ENCODE data around the gene ISY1. TPM values are rescaled to one million over a fixed set of nuclear protein-coding genes. Genes with fewer than 3 reads are reported as not detected.
"Not testable (repeated sequence)": the region's sequence is repeated elsewhere in the genome, so short reads cannot be mapped to it uniquely, and the experiment has no call there.

The ISY1 gene
- total RNA-seq, 1 donor = 32.4 TPM

DNA sequence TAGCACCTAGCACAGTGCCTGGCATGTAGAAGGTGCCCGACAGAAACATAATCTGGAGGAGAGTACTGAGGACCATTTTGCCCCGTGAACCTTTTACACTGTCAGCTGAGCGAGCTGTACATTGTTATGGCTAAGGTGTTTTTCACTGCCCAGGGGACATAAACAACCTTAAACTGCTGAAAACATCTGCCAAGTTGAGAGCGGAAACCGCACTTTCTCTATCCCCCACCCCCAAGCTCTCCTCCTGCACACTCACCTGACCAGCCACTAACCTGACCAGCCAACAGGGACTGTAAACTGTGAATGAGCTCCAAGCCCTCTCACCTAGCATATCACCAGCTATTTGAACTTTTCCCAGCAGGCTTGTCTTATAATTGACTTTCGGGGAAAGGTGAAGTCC, 56.8 kb downstream of the ISY1 start:
- TF ChIP-seq, protein P1, sequence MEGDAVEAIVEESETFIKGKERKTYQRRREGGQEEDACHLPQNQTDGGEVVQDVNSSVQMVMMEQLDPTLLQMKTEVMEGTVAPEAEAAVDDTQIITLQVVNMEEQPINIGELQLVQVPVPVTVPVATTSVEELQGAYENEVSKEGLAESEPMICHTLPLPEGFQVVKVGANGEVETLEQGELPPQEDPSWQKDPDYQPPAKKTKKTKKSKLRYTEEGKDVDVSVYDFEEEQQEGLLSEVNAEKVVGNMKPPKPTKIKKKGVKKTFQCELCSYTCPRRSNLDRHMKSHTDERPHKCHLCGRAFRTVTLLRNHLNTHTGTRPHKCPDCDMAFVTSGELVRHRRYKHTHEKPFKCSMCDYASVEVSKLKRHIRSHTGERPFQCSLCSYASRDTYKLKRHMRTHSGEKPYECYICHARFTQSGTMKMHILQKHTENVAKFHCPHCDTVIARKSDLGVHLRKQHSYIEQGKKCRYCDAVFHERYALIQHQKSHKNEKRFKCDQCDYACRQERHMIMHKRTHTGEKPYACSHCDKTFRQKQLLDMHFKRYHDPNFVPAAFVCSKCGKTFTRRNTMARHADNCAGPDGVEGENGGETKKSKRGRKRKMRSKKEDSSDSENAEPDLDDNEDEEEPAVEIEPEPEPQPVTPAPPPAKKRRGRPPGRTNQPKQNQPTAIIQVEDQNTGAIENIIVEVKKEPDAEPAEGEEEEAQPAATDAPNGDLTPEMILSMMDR (IDR thresholded peaks at IDR 0.05; ENCODE audit: insufficient read depth, low read depth, low read length) = no peak
- no peak overlapping the region for H3K4me3 ChIP-seq (ENCODE audit: low read depth, low read length)
- DNase-seq (ENCODE audit: low read depth) = no peak

DNA sequence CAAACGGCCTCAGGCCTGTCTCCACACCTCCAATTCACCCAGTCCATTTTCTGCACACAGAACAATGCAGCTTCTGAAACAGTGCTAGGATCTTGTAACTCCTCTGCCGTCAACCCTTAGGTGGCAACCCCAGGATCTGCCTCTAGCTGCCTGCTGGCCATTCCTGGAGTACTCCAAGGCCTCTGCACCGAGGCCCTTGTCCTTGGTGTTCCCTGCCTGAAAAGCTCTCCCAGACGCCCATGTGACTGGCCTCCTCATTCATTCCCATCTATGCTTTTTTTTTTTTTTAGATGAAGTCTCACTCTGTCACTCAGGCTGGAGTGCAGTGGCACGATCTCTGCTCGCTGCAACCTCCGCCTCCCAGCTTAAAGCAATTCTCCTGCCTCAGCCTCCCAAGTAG, 57.6 kb downstream of the ISY1 start:
- H3K4me3 ChIP-seq (ENCODE audit: low read depth, low read length) = no peak overlapping the region
- TF ChIP-seq, protein P1 (IDR thresholded peaks at IDR 0.05; ENCODE audit: insufficient read depth, low read depth, low read length) = no peak
- DNase-seq (ENCODE audit: low read depth) = no peak

DNA sequence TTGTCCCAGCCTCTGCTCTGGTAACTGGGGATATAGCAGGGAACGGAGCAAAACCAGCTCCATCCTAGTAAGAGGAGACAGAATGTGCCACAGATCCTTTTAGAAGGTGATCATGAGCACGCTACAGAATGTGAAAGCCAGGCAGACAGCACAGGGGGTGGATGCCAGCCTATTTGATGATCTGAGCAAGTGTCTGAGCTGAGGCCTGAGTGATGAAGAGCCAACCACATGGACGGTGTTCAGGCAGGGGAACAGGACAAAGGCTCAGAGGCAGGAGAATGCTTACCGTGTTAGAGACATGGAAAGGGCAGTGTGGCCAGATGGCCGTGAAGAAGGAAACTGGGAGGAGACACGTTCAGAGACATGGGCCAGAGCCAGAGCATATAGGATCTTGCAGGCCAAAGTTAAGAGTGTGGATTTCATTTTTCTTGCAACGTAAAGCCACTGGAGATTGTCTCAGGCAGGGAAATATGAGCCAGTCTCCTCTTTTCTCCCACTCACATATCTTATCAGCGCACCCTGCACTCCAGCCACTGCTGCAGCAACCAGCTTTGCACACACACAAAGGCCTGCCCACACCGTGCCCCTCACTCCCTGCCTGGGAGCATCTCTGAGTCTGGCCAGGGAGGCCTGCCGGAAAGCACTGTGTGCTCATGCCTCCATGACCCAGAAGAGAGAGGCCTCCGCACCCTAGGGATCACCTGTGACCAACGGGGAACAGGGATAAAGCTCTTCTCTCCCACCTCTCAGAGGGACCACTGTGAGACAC, 59.3 kb downstream of the ISY1 start:
- TF ChIP-seq, protein P1 (IDR thresholded peaks at IDR 0.05; ENCODE audit: insufficient read depth, low read depth, low read length) = no peak
- DNase-seq (ENCODE audit: low read depth) = no peak
- no peak overlapping the region for H3K4me3 ChIP-seq (ENCODE audit: low read depth, low read length)

DNA sequence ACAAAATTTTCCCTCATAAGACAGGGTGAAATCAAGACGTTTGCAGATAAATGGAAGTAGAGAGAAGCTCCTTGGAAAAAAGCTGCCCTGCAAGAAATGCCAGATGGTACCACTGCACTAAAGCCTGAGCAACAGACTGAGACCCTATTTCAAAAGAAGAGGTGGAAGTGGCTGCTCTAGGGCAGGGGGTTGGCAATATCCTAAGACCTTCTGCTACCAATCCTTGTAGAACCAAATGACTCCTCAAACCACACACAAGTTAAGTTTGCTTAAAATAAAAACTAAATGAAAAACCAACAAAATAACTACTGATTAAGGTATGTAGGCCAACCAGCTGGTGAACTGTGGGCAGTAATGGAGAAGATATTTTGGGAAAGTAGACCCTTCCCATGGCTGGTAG, 60.6 kb downstream of the ISY1 start:
- no peak for DNase-seq (ENCODE audit: low read depth)
- H3K4me3 ChIP-seq (ENCODE audit: low read depth, low read length) = no peak overlapping the region
- TF ChIP-seq, protein P1 (IDR thresholded peaks at IDR 0.05; ENCODE audit: insufficient read depth, low read depth, low read length) = no peak

DNA sequence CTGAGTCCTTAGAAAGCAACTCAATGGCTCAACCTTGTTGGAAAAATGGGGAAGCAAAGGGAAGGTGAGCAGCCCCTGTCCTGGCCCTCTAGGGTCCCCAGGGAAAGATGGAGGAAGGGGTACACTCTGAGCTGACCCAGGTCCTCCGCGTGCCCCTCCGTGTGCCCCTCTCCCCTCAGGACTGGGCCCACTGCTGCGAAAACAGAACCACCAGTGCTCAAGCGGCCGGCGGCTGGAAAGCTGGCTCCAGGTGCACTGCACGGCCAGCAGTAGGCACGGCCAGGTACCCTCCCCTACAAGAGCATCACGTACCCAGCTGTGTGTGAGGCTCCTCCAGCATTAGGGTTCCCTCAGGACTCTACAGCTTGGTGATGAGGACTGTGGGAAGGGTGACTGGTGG, 65.6 kb downstream of the ISY1 start:
- no peak overlapping the region for H3K4me3 ChIP-seq (ENCODE audit: low read depth, low read length)
- TF ChIP-seq, protein P1 (IDR thresholded peaks at IDR 0.05; ENCODE audit: insufficient read depth, low read depth, low read length) = no peak
- DNase-seq (ENCODE audit: low read depth) = no peak

DNA sequence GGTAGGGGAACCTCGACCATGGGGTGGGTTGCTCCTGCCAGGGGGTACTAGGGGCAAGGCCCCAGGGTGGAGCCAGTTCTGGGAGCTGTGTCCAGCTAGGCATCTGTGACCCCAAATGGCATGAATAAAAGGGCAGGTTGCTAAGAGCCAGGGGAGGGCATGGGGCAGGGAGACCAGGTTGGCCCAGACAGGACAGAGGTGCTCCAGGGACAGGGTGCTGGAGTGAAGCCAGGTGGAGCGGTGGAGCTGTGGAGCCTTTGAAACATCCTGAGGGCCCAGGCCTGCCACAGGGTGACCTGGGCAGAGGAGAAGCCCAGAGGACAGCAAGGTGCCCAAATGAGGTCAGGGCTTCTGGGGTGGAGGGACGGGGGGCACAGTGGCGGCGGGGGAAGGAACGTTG, 72.6 kb downstream of the ISY1 start:
- not testable (repeated sequence) for H3K4me3 ChIP-seq (ENCODE audit: low read depth, low read length); DNase-seq (ENCODE audit: low read depth)

DNA sequence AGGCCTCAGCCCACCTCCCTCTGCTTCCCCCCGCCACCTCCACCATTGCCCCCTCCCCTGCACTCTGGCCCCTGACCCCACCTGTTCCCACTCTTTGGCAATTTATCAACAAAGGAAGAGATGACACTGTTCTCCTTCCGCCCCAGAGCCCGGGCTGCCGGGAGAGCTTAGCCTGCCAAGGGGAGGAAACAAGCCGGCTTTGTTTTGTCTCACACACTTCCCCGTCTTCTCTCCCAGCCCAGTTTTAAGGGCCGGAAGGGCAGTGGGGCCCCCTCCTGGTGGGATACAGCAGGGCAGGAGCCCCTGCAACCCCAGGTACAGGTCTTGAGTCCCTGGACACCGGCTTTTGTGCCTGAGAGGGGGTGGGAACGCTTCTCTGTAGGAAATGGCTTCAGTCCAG, 73.0 kb downstream of the ISY1 start:
- H3K4me3 ChIP-seq (ENCODE audit: low read depth, low read length) = not testable (repeated sequence)
- DNase-seq (ENCODE audit: low read depth) = peak; percentile 51

DNA sequence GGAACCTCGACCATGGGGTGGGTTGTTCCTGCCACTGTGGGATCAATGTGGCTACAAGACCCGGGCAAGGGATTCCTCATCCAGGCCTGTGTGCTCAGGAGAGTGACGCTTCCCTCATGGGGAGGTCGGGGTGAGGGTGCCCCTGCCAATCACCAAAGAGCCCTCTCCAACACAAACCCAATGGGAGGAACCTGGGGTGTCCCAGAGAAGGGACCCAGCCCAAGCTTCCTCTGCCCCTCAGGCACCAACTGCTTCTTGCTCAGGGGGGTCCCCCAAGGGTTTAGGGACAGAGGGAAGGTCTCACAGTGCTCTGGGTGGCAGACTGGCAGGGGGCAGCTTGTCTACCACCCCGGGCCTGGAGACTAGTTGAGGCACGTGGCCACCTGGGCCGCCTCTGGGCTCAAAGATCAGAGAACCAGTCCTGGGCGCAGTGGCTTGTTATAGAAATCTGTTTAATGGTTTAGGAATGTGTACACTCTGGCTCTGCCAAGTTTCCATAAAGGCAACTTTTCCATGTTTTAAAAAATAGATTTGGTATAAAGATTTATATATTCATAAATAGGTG, 73.6 kb downstream of the ISY1 start:
- DNase-seq (ENCODE audit: low read depth) = peak; percentile 11
- TF ChIP-seq, protein P1 (IDR thresholded peaks at IDR 0.05; ENCODE audit: insufficient read depth, low read depth, low read length) = no peak

More for the DNA sequence above, 73.6 kb downstream of the ISY1 start:
- no peak overlapping the region for H3K4me3 ChIP-seq (ENCODE audit: low read depth, low read length)
